ENCODE results near the gene C4B.

DNA sequence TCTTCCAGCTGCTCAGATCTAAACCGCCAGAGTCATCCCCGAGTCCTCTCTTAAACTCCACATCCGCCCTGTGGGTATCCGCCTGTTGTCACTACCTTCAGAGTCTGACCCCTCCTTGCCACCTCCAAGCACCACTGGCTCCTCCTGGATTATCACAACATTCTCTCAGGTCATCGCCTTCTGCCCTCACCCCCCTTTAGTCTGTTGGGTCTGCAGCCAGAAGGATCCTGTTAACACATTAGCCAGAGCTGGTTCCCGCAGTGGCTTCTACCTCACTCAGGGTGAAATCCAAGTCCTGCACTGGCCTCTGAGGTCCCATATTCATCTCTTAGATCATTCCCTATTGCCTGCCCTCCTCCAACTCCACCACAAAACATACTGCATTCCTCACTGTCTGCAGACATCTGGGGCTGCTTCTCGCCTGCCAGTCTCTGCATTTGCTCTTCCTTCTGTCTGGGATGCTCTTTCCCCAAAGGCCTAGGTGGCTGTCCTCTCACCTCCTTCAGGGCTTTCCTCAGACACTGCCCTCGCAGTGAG is 60.5 kb downstream of the C4B start:
- no peak for TF ChIP-seq EZH2phosphoT487 (IDR thresholded peaks at IDR 0.05; ENCODE audit: borderline replicate concordance)
- no peak for TF ChIP-seq CTCF (IDR thresholded peaks at IDR 0.05 in 2 of 3, conservative IDR thresholded peaks at IDR 0.05 in 1 of 3; ENCODE audit: borderline replicate concordance in 1 of 3, insufficient read depth in 1 of 3, low read depth in 2 of 3, low read length in 2 of 3)
- no peak for TF ChIP-seq POLR2A (IDR thresholded peaks at IDR 0.05; ENCODE audit: borderline replicate concordance, extremely low read depth, insufficient read depth, insufficient read length)
- TF ChIP-seq, protein P1, sequence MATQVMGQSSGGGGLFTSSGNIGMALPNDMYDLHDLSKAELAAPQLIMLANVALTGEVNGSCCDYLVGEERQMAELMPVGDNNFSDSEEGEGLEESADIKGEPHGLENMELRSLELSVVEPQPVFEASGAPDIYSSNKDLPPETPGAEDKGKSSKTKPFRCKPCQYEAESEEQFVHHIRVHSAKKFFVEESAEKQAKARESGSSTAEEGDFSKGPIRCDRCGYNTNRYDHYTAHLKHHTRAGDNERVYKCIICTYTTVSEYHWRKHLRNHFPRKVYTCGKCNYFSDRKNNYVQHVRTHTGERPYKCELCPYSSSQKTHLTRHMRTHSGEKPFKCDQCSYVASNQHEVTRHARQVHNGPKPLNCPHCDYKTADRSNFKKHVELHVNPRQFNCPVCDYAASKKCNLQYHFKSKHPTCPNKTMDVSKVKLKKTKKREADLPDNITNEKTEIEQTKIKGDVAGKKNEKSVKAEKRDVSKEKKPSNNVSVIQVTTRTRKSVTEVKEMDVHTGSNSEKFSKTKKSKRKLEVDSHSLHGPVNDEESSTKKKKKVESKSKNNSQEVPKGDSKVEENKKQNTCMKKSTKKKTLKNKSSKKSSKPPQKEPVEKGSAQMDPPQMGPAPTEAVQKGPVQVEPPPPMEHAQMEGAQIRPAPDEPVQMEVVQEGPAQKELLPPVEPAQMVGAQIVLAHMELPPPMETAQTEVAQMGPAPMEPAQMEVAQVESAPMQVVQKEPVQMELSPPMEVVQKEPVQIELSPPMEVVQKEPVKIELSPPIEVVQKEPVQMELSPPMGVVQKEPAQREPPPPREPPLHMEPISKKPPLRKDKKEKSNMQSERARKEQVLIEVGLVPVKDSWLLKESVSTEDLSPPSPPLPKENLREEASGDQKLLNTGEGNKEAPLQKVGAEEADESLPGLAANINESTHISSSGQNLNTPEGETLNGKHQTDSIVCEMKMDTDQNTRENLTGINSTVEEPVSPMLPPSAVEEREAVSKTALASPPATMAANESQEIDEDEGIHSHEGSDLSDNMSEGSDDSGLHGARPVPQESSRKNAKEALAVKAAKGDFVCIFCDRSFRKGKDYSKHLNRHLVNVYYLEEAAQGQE (IDR thresholded peaks at IDR 0.05; ENCODE audit: low read depth), result no peak
- TF ChIP-seq ELF1 (IDR thresholded peaks at IDR 0.05; ENCODE audit: borderline replicate concordance, low read depth), result no peak

All from HCT116 (cell line).